Measurements from ENCODE around the gene SMIM22. TPM values are rescaled to one million over a fixed set of nuclear protein-coding genes. Genes with fewer than 3 reads are reported as not detected.

SMIM22 gene
- total RNA-seq, 1 donor from 2014 or later, result not detected

- no peak for DNase-seq (ENCODE audit: low read depth, low spot score)
Measured at GRCh38 chr16:4795828-4796572, 831 bp downstream of the SMIM22 start.

DNA sequence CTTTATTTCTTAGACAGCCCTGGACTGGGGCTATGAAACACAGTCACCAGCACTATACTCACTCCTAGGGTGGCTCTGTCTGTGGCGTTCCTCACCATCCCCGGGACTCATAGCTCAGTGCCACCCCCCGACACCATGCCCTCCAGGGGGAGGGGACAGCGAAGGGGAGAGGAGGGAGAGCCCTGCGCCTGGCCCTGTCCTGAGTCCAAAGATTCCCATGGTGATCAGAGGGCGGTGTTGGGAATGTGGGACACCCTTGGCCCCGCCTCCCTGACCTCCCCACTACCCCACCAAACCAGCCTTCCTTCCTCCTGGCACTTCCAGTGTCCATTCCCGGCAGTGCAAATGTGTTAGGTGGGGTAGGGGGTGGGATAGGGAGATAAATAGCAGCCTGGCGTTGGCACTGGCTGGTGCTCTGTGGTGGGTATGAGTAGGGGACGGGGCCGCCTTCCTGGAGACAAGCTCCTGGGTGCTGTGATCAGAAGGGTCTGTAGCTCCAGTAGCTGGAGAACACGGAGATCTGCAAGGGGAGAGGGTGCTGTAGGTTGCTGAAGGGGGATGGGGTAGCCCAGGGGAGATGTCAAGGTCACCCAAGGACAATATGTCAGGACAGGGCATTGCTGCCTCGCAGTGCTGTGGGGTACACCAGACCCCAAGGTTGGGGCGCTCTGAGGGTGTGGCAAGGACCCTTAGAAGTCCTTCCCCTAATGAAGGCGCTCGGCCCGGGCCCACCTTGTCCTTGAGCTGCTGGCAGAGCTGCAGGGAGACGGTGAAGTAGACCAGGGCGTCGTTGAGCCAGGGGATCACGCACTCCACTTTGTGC, 2.0 kb downstream of the SMIM22 start:
- DNase-seq (ENCODE audit: low read depth, low spot score), result no peak

- no peak for DNase-seq (ENCODE audit: low read depth, low spot score)
Measured at GRCh38 chr16:4797805-4798252, 2.7 kb downstream of the SMIM22 start.

GRCh38 chr16:4798456-4798855, 3.3 kb downstream of the SMIM22 start:
- DNase-seq (ENCODE audit: low read depth, low spot score), result no peak

DNA sequence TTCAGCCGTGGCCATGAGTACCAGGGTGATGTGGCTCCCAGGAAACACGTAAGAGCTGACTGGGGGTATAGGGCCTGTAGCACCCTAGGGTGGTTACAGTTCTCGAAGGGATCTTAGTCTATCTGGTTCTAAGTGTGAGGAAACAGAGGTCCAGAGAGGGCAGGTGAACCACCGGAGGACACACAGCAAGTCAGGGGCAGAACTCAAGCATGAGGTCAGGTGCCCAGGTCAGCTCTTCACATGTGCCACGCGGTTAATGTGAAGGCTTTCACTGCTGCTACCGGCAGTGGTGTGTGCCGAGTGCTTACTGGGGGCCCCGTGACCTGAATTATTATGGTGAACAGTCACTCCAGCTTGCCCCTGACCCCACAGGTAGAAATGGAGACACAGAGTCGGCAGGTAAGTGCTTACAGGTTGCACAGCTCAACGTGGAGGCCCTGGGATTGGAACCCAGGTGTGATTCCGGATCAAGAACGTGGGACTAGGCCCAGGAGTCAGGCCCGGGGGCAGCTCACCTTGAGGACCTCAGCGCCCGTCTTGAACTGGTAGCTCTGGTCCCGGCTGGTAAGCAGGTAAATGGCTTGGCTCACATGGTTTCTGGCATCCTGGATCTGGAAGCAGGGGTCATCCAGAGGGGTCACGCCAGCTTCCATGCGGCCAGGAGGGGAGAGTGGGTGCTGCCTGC, 4.1 kb downstream of the SMIM22 start:
- no peak for DNase-seq (ENCODE audit: low read depth, low spot score)

DNA sequence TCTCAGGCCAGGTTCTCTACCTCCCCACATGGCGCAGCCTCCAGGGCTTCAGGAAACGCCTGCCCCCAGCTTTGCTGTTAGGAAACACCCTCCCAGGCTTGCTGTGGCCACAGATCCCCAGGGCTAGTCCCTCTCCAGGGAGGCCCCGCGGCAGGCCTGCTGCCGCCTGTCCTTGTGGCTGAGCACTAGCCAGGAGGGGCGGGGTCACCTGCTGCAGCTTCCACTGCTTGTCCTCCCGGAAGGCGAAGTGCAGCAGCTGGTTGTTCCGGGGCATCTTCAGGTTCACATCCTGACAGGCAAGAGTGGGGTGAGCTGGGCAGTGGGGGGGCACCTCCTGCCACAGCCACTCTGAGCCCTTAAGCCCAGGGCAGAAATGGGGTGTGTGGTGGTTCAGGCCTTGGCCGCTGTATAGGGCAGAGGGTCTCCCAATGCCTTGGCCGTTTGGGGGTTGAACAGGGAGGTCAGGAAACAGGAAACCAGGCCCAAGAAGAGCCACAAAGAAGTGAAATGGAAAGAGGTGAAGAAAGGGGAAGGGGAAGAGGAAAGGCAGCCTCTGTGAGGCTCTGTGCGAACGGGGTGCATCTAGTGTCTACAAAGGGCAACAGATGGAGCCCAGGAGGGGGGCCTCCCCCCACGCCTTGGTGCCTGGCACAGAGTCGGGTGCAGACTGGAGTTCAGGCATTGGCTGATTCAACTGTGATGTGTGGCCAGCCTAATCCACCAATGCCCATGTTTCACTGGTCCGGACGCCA, 5.3 kb downstream of the SMIM22 start:
- DNase-seq (ENCODE audit: low read depth, low spot score), result no peak

DNA sequence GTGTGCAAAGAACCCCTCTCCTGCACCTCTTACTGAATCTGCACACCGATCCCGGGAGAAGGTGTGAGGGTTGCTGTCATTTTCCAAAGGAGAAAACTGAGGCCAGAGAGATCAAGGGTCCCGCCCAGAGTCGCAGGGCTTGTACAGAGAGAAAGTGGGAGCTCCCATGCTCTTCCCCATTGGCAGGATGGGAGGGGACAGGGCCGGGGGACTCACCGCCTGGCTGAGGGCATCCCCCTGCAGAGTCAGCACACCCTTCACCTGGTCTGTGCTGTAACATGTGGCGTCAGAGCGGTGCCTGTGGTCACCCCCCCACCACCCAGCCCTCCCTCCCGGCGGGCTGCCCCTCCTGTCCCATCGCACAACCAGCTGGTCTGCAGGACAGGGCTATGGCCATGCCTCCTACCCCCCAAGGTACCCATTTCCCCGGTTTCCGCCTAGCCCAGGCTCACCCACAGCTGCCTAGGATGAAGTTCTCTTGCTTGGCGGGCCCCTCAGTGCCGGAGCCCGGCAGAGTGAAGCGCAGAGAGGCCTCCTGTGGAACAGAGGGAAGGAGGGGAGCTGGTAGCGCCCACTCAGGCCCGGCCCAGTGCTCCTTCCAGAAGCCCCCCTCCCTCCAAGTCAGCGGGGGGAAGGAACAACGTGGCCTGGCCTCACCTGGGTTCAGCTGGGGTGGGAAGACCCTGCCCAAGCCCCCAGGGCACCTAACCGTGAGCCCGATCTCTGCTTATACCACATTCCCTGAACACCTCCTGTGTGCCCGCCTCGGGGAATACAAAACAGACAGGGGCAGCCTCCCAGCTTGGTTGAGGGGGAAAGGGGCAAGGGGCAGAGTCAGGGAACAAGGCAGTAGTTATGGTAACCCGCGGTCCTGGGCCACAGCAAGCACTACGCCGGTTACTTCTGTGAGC, 6.1 kb downstream of the SMIM22 start:
- DNase-seq (ENCODE audit: low read depth, low spot score), result no peak

- no peak for DNase-seq (ENCODE audit: low read depth, low spot score)
Measured at GRCh38 chr16:4801962-4802658, 6.9 kb downstream of the SMIM22 start, which contains the start of gene ROGDI. Gene ROGDI (minus strand): TSS chr16:4802633. CDS start chr16:4802571, 62 bp downstream.

GRCh38 chr16:4802659-4803287, 7.6 kb downstream of the SMIM22 start:
- peak; percentile 47 for DNase-seq (ENCODE audit: low read depth, low spot score)

DNA sequence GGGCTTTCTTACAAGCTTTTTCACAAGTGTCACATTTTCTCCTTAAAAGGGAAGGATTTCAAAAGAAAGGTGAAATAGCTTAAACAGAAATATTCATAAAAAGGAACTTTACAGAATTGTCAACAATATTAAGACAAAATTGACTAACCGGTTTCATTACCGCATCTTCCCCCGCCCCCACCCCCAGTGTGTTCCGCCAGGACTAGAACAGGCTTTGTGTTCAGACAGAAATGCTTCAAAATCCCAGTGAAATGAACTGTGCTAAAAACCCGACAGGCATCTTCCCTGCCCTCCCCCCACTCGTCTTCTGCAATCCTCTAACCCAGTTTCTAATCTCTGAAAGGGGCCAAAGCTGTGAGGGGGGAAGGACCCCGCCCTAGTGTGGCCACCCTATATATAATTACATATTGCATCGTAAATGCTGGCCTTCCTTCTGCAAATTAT, 8.3 kb downstream of the SMIM22 start:
- no peak for DNase-seq (ENCODE audit: low read depth, low spot score)

DNA sequence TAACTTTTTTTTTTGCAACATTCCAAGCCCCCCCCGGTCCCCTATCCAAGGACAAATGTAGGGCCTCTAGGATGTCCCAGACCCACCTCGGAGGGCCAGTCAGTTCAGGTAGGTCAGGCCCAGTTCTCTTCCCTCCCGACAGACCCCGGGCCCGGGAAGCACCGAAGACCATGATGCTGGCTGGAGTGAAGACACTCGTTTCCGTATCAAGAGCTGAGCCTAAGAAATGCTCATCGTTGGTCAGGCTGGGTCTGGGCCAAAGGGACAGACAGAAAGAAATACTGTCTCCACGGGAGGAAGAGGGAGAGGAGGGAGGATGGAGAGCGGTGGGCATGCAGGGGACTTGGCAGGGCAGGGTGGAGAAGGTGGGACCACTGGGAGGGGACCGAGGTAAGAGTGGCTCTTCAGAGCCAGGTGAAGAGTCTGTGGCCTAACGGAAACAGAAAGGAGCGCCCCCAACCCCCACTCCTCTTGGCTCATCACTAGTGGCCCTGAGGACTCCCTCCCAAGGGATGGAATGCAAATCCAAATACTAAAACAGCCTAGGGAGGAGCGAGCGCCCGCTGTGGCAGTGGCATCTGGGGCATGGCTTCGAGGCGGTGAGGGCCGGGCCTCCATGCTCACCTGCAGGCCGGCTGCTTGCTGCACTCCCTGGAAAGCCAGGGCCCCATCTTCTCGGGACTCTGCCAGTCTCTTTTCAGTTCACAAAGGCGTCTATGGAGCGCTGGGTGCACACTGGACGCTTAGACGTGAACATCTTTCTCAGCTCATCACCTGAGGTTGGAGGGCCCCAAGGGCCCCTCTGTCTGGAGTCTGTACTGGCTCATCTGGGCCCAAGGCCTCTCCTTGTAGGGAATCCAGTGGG, 9.0 kb downstream of the SMIM22 start:
- DNase-seq (ENCODE audit: low read depth, low spot score), result no peak

- no peak for DNase-seq (ENCODE audit: low read depth, low spot score)
Measured at GRCh38 chr16:4805231-4805630, 10.1 kb downstream of the SMIM22 start.

GRCh38 chr16:4806280-4806679, 11.1 kb downstream of the SMIM22 start:
- DNase-seq (ENCODE audit: low read depth, low spot score), result no peak

DNA sequence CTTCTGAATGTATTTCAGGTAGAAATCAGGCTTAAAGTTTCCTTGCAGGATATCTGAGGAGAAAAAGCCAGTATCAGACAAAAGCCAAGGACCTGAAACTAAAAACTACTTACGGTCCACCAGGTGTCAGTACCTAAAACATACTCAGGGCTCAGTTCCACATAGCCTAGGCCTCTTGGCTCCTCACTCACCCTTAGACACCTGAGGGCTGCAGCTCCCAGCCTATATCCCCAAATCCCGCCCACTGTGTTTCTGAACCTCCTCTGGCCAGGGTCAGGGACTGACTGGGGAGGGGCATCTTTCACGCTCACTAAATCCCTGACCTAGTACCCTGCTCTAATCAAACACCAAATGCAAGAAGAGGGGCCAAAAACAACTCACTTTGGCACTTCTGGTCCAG, 16.1 kb downstream of the SMIM22 start:
- no peak for DNase-seq (ENCODE audit: low read depth, low spot score)

DNA sequence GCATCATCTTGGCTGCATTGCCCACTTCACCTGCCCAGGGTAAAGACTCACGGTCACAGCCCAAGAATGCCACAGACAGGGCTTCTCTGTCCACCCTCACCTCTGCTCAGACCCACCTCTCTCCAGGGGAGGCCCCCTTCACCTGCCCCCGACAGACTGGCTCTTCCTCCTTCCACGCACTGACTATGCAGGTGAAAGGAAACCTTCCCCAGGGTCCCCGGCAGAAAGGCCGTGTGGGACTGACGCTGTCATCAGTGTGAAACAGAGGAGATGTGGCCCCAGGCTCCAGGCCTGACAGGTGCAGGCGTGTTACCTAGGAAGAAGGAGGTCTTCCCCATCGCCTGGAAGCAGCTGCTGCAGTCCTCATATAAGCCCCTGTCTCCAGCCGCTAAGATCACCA, 16.6 kb downstream of the SMIM22 start:
- DNase-seq (ENCODE audit: low read depth, low spot score), result no peak

DNA sequence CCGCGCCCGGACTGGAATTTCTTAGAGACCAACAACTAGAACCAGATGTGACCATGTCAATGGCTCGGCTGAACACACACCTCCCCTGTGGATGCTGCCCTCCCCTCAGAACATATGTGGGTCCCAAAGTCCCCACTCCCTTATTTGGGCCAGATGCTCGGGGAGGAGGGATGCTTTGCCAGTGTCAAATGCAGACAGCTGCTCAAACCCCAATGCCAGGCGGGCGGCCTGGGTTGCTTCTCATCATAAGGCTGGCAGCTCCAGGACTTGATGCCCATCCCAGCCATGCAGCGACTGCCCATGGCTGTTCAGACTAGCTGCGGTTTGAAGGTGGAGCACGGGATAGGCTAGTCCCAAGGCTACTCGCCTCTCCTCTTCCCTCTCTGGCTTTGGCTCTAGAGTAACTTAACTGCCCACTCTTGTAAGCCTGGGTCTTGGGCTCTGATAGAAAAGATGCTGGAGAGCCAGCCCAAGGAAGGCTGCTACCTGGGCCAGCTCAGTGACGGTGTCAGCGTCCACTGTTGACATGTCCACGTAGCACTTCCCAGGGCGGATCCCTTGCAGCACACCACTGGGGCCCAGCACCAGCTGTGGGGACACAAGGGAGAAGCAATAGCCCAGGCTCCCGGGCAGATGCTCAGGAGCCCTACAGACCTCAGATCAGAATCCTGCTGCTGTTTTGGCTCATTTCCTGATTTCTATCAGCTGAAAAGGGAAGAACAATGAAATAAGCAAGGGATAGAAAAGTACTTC, 18.3 kb downstream of the SMIM22 start:
- DNase-seq (ENCODE audit: low read depth, low spot score), result no peak

GRCh38 chr16:4814046-4814445, 18.9 kb downstream of the SMIM22 start:
- DNase-seq (ENCODE audit: low read depth, low spot score), result no peak

All from pulmonary artery endothelial cell (primary cell).